BE2C (cell line): ENCODE results near the gene ABLIM2.
A peak's percentile ranks its signal among the peaks of the same experiment; 100 is the strongest.

Experiments
- DNase-seq: peaks from one replicate; pipeline ENCODE4 v3.0.0-alpha.2; 2020
- H3K27me3 ChIP-seq: fragments of 250-450 bp; sonication (Bioruptor Pico); 2 replicates; pipeline ENCODE4 v1.5.1; 2020; ENCODE audit warnings: mild to moderate bottlenecking
- H3K36me3 ChIP-seq: fragments of 250-450 bp; sonication (Bioruptor Pico); 2 replicates; pipeline ENCODE4 v1.5.1; 2020; ENCODE audit warnings: mild to moderate bottlenecking
- H3K4me1 ChIP-seq: fragments of 250-450 bp; sonication (Bioruptor Pico); 2 replicates; pipeline ENCODE4 v1.5.1; 2020
- H3K4me3 ChIP-seq: 2 replicates; pipeline ENCODE4 v1.5.1; 2011; ENCODE audit warnings: low read depth, low read length
- H3K9me3 ChIP-seq: fragments of 250-450 bp; sonication (Bioruptor Pico); 2 replicates; pipeline ENCODE4 v1.5.1; 2020
- CTCF ChIP-seq: IDR thresholded peaks from 2 replicates; pipeline ENCODE4 v1.5.1; 2012; ENCODE audit warnings: mild to moderate bottlenecking, low read depth, low read length

The ABLIM2 gene

GRCh38 chr4:7917669-7918068, 240.9 kb downstream of the ABLIM2 start:
- H3K9me3 ChIP-seq = no peaks in the 10 kb centered on the region
- H3K4me3 ChIP-seq = no peak overlapping the region
- H3K36me3 ChIP-seq = peaks cover 32% of the 10 kb centered on the region
- H3K4me1 ChIP-seq = peaks cover 25% of the 10 kb centered on the region
- DNase-seq = no peak
- TF ChIP-seq CTCF = peak; percentile 28; the same call in 1 of the 2 replicates
- H3K27me3 ChIP-seq = no peaks in the 10 kb centered on the region

GRCh38 chr4:7915875-7916242, 242.8 kb downstream of the ABLIM2 start:
- Histone ChIP-seq H3K36me3 (peaks cover 32% of the 10 kb centered on the region), H3K4me3 (no peak overlapping the region), H3K9me3 (no peaks in the 10 kb centered on the region), H3K4me1 (peaks cover 34% of the 10 kb centered on the region), H3K27me3 (no peaks in the 10 kb centered on the region)
- no peak for TF ChIP-seq CTCF
- DNase-seq = no peak
